NCI-H2196 (cell line): Measurements from ENCODE around the gene CLPTM1L.
"Not testable (repeated sequence)": the region's sequence is repeated elsewhere in the genome, so short reads cannot be mapped to it uniquely, and the experiment has no call there.

ENCODE experiments used
- DNase-seq: peaks from one replicate; lab custom pipeline; 2025; ENCODE audit not compliant: unreplicated experiment; lab: John Stamatoyannopoulos, UW

Gene CLPTM1L

GRCh38 chr5:1360367-1360766, 15.5 kb upstream of the CLPTM1L start:
- not testable (repeated sequence) for DNase-seq

DNA sequence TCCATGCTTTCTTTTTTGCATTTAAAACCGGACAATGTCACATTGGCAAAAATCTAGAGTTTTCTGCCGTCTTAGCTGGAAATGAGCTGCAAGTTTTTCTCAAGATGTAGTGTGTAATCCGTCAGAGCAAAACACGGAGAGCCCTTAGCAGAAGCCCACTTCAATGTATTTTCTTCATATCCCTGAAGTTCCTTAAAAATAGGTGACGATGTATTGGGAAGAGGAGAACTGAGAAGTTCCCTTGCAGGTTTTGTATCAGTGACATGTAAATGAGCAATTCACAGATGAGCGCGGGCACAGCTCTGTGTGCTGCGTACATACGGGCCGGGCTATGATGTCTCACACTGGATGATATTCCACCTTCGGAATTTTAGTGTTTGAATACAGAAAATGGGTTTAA, 14.8 kb upstream of the CLPTM1L start:
- no peak for DNase-seq

DNA sequence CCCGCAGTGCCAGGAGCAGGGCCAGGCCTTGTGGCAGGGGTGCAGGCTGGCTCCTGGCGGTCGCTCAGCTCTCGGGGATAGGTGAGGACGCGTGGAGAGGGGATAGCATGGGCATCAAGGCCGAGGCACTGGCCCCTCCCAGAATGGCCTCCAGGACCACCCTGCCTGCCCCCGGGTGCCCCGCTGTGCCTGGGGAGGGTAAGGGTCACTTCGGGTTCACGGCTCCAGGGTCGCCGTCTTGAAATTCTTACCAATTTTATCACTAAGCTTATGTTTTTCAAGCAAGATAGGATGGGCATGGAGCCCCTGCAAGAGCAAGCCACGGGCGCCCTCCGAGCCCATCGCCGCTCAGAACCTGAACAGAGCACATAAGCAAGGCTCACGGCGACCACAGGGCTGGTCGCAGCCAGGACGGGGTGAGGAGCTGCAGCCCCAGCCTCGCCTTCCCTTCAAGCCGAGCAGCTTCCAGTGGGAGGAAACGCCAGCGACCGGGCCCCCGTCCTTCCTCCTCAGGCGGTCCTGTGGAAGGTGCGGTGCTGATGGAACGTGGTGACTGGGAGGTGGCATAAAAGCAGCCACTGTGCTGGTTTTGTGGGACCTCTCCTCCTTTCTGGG, 14.2 kb upstream of the CLPTM1L start:
- no peak for DNase-seq

DNA sequence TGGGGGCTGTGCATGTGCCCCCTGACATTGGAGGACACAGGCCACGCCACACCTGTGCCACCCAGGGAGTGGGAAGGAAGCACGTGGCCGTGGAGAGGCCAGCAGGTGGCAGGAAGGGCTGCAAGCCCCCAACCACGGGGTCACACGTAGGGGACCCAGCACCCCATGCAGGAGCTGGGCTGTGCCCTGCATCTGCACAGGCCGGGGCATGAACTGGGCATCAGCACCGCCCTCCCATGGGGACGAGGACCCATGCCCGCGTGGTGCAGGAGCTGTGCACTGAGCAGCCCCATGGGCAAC, 13.8 kb upstream of the CLPTM1L start:
- no peak for DNase-seq

DNA sequence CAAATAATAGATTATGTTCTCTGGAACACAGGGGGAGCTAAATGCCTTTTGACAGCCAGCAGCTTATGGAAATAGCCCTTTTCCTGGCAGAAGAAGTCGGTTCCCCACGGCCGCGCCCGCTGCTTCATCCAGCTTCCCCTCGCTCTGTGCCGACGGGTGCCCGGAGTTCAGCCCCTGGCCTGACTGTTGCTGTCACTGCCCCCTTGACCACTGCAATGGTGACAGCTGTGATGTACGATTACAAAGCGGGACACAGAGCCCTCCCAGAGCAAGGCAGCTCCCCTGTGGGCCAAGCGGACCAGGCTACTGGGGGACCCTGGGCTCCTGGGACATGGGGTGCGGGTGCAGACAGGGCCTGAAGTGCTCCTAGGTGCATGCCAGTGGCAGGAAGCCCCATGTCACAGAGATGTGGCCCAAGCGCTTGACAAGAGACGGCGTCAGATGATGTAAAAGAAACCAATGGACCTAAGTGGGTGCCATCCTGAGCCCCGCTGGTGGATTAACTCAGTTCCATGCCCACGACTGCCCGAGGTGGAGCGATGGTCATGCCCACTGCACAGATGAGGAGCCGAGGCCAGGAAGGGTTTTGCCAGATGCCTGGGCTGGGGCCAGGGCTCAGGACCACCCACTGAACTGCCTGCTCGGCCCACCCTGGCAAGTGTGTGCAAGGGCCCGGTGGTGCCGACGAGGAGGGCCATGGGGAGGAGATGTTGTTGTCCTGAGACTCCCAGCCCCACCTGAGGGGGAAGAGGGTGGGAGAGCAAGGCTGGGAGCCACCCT, 13.2 kb upstream of the CLPTM1L start:
- no peak for DNase-seq

- DNase-seq: no peak
Observed at GRCh38 chr5:1356873-1357787, 12.2 kb upstream of the CLPTM1L start.

- no peak for DNase-seq
Observed at GRCh38 chr5:1354576-1354975, 9.7 kb upstream of the CLPTM1L start.

- no peak for DNase-seq
Observed at GRCh38 chr5:1352231-1353219, 7.6 kb upstream of the CLPTM1L start.

- no peak for DNase-seq
Observed at GRCh38 chr5:1351156-1351555, 6.3 kb upstream of the CLPTM1L start.

- no peak for DNase-seq
Observed at GRCh38 chr5:1349246-1349645, 4.3 kb upstream of the CLPTM1L start.

GRCh38 chr5:1348986-1349245, 4.0 kb upstream of the CLPTM1L start:
- DNase-seq: no peak

DNA sequence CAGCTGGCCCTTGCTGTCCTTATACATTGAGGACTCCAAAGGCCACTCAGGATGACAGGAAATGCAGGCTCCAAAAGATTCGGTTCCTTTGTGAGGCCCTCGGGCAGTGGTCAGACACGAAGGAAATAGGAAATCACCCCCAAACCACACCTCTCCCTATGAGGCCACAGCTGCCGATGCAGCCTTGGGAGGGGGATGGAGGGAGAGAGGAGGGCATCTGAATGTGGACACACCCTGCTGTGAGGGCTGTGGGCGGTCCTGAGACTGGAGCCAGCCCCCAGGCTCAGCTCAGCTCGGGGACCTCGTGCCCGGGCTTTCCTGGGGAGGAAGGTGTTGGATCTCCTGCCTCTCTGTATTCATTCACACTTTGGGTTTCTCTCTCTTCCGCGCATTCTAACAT, 2.7 kb upstream of the CLPTM1L start:
- no peak for DNase-seq

- DNase-seq: no peak
Observed at GRCh38 chr5:1346627-1347440, 1.9 kb upstream of the CLPTM1L start.

DNA sequence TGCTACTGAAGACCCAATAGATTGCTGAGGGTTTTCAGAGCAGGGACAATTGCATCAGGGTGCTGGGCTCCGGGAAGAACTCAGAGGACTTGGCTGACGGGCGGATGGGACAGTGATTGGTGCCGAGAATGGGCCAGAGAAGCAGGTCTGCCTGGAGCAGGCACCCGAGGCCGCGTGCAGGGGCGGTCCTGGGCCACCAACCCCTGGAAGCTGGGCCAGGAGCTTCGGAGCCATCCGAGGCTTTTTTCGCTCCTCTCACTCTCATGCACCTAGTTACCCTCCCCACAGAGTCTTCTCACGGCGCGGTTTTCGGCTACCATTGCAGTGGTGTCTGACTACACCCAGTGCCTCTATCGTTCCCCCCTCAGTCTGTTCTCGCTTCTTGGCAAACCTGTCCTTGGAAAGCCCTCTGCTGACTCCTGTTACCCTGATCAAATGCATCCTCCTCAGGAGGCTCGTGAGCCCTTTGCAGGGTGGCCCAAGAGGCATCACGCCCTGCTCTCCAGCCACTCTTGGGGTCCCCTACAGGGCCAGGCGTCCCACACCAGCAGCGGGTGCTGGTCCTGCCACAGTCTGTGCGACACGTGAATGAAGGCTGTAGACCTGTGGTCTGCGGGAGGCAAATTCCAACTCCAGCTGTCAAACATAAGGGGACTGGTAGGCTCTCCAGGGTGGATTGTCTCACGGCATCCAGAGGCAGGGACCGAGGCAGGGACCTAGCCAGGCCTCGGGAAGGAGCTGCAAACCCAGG, 1.2 kb upstream of the CLPTM1L start:
- no peak for DNase-seq

DNA sequence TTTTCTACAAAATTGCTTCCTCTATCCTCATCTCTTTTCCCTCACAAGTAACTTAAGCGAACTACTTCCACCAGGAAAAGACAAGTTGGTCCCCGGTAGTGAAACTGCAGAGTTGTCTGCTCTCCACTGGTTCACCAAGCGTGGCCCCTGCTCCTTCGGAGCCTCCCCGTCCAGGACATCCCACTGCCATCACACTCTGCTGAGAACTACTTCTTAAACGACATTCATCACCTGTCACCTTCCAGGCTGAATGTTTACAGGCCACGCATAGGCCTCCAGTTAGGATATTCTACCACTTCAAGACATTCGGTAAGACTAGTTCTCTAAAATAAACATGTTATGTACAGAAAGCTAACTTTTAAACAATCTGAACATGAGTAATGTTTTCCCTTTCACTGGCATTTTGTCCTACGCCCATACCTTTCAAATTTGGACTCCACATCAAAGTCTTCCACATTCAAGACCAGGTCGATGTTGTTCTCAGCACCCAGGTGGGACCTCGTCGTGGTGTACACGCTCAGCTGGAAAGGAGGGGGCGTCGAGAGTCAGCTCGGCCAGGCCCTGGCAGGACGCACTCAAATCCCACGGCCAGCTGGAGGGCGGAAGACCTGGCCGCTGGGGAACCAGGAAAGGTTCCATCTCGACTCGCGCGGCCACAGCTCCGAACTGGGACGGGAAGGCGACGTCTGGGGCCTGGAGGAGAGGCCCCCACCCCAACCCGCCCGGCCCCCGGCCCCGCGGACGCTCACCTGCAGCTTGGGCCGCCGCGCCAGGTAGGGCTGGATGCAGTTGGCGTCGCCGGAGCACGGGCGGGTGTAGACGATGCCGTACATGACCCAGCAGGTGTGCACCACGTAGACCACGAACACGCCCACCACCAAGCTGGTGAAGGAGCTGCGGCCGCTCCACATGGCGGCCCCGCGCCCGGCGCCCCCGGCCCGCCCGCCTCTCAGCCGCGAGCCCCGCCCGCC, 683 bp downstream of the CLPTM1L start:
- no peak for DNase-seq

DNA sequence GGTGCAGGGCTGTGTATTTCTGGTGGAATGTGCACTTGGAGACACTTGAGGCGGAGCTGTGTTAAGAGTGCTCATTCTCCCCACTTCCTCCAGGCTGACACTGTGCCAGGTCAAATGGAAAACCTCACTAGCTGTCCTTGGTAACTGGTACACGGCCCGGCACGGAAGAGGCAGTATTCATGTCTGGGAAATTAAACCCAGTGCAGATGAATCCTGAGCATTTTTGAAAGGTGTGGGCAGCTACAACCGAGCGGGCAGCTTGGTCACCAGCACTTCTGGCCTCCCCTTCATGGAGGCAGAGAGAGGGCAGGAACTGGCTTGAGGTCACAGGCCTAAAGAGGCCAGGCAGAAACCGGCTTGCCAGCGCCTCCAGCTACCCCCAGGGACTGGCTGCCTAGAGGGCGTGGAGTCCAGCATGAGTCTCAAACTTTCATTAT, 1.6 kb downstream of the CLPTM1L start:
- DNase-seq: no peak

DNA sequence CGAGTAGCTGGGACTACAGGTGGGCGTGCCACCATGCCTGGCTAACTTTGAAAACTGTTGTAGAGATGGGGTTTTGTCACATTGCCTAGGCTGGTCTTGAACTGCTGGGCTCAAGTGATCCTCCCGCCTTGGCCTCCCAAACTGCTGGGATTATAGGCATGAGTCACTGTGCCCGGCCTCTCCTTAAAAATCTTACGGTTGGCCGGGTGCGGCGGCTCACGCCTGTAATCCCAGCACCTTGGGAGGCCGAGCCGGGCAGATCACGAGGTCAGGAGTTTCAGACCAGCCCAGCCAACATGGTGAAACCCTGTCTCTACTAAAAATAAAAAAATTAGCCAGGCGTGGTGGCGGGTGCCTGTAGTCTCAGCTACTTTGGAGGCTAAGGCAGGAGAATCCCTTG, 2.2 kb downstream of the CLPTM1L start:
- DNase-seq: not testable (repeated sequence)

DNA sequence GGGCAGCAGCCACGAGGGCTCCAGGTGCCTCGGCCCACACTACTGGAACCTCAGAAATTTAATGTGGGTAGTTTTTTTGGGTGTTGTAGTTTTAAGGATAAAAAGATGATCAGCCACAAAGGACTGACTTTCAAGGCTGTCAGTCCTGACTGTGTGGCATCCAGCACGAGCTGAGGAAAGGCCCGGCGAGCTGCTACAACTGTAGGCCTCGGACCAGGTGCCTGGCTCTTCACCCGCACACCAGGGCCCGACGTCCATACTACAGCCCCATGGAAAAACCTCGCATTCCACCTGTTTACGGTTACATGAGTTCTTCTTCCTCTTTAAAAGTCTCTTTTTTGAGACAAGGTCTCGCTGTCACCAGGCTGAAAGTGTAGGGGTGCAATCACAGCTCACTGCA, 2.6 kb downstream of the CLPTM1L start:
- no peak for DNase-seq
